Measurements from ENCODE around the gene TSPAN14. TPM values are rescaled to one million over a fixed set of nuclear protein-coding genes. Genes with fewer than 3 reads are reported as not detected.
A peak's percentile ranks its signal among the peaks of the same experiment; 100 is the strongest.

TSPAN14 gene
- total RNA-seq, 1 donor from 2014 or later = 126 TPM

DNA sequence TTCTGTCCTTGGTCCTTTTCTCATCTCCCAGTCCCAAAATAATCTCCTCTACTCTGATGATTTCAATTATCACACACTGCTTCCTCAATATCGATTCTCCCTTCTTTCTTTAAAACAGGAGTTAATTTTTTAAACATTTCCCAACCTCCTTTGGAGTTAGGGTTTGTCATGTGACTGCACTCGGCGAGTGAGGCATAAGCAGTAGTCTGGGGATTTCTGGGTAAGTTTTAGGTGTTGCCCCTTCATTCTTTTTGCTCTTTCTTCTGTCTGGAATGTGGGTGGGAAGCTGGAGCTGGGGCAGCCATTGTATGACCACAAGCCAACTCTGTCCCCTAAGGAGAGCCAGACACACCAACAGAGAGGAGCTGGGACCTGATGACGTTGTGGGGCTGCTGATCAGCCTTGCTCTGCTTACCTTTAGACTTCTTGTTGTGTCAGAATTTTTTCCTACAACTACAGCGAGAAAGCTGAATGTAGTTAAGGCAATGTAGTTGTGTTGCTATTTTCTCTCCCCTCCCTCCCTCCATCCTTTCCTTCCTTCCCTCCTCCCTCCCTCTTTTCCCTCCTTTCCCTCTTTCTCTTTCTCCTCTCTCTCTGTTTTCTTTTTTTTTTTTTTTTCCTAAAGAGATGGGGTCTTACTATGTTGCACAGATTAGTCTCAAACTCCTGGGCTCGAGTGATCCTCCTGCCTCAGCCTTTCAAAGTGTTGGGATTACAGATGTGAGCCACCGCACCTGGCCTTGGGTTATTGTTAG lies 6.5 kb upstream of the TSPAN14 start:
- TF ChIP-seq, protein P1, sequence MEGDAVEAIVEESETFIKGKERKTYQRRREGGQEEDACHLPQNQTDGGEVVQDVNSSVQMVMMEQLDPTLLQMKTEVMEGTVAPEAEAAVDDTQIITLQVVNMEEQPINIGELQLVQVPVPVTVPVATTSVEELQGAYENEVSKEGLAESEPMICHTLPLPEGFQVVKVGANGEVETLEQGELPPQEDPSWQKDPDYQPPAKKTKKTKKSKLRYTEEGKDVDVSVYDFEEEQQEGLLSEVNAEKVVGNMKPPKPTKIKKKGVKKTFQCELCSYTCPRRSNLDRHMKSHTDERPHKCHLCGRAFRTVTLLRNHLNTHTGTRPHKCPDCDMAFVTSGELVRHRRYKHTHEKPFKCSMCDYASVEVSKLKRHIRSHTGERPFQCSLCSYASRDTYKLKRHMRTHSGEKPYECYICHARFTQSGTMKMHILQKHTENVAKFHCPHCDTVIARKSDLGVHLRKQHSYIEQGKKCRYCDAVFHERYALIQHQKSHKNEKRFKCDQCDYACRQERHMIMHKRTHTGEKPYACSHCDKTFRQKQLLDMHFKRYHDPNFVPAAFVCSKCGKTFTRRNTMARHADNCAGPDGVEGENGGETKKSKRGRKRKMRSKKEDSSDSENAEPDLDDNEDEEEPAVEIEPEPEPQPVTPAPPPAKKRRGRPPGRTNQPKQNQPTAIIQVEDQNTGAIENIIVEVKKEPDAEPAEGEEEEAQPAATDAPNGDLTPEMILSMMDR (IDR thresholded peaks at IDR 0.05; ENCODE audit: unreplicated experiment) = no peak
- Mint-ChIP-seq H3K9me3 (ENCODE audit: low read depth) (no peaks in the 10 kb centered on the region), H3K4me3 (ENCODE audit: low read depth) (no peak overlapping the region), H3K27me3 (no peaks in the 10 kb centered on the region), H3K4me1 (ENCODE audit: low read depth) (peaks cover 26% of the 10 kb centered on the region), H3K27ac (no peak overlapping the region), H3K36me3 (ENCODE audit: insufficient read depth) (no peaks in the 10 kb centered on the region)
- no peak for DNase-seq (ENCODE audit: low spot score, unreplicated experiment)

DNA sequence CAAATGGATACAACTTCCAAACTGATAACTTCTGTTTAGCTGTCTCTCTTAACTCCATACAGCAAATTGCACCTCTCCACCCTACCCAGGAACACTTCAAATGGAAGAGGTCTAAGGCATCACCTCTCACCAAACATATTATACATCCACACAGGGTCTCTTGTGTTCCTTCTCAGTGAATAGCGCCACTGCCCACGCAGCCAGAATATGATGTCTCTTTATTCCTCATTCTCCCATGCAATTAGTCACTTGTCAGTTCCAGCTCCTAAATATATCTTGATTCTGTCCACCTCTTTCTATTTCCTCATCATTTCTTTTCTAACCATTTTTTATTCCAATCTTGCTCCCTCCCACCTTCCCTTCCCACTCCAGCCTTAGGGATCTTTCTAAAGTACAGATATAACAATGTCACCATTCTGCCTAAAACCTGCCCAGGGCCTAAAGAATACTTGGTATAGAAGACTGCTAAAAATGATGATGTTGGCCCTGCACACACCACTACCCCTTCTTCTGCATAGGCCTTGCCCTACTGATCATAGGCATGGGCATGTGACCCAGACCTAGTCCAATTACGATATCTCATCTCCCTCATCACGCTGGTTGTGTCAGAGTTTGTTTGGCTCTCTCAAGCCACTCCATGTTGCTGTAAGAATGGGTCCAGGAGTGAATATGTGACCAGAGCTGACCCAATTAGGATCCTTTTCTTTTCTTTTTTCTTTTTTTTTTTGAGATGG lies 5.7 kb upstream of the TSPAN14 start:
- Mint-ChIP-seq H3K9me3 (ENCODE audit: low read depth) (no peaks in the 10 kb centered on the region), H3K27ac (no peak overlapping the region), H3K27me3 (no peaks in the 10 kb centered on the region), H3K36me3 (ENCODE audit: insufficient read depth) (no peaks in the 10 kb centered on the region), H3K4me1 (ENCODE audit: low read depth) (peaks cover 28% of the 10 kb centered on the region), H3K4me3 (ENCODE audit: low read depth) (no peak overlapping the region)
- TF ChIP-seq, protein P1 (IDR thresholded peaks at IDR 0.05; ENCODE audit: unreplicated experiment) = no peak
- no peak for DNase-seq (ENCODE audit: low spot score, unreplicated experiment)

DNA sequence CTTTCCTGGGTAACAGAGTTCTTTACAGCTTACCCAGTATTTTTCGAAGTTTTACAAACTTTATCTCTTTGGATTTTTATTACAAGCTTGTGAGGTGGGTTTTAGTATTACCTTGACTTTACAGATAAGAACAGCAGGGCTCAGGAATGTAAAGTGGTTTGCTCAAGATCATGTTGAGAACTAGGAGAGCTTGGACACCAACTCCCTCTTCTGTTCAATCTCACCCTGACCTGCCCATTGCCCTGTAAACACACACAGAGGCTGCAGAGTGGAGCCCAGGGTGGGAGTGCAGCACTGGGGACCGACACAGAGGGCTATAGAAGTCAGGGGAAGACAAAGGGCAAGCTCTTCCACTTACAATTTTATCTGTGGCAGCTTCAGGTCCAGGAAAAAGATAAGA lies 4.6 kb upstream of the TSPAN14 start:
- DNase-seq (ENCODE audit: low spot score, unreplicated experiment) = no peak
- H3K27ac Mint-ChIP-seq = peak overlapping the region; percentile 51
- no peaks in the 10 kb centered on the region for H3K27me3 Mint-ChIP-seq
- TF ChIP-seq, protein P1 (IDR thresholded peaks at IDR 0.05; ENCODE audit: unreplicated experiment) = no peak
- H3K9me3 Mint-ChIP-seq (ENCODE audit: low read depth) = no peaks in the 10 kb centered on the region
- H3K4me3 Mint-ChIP-seq (ENCODE audit: low read depth) = no peak overlapping the region
- H3K4me1 Mint-ChIP-seq (ENCODE audit: low read depth) = peaks cover 23% of the 10 kb centered on the region
- H3K36me3 Mint-ChIP-seq (ENCODE audit: insufficient read depth) = no peaks in the 10 kb centered on the region

DNA sequence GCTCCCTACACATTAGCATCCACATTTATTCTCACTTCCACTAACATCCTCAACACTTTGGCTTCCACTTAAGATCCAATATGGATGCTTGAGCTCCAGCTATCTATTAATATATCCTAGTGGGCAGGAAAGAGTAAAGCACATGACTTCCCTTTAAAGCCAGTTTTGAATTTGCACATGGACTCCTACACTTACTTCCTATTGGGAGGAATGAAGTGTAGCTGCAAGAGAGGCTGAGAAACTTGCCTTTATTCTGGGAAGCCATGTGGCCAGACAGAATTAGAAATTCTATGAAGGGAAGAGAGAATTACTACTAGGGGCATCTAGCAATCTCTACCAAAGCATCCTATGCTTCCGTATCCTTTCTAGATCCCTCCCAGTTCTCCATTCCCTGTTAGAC lies 3.0 kb upstream of the TSPAN14 start:
- no peaks in the 10 kb centered on the region for H3K9me3 Mint-ChIP-seq (ENCODE audit: low read depth)
- H3K27me3 Mint-ChIP-seq = no peaks in the 10 kb centered on the region
- H3K4me3 Mint-ChIP-seq (ENCODE audit: low read depth) = no peak overlapping the region
- H3K4me1 Mint-ChIP-seq (ENCODE audit: low read depth) = peaks cover 28% of the 10 kb centered on the region
- H3K36me3 Mint-ChIP-seq (ENCODE audit: insufficient read depth) = no peaks in the 10 kb centered on the region
- TF ChIP-seq, protein P1 (IDR thresholded peaks at IDR 0.05; ENCODE audit: unreplicated experiment) = no peak
- no peak for DNase-seq (ENCODE audit: low spot score, unreplicated experiment)
- H3K27ac Mint-ChIP-seq = no peak overlapping the region

DNA sequence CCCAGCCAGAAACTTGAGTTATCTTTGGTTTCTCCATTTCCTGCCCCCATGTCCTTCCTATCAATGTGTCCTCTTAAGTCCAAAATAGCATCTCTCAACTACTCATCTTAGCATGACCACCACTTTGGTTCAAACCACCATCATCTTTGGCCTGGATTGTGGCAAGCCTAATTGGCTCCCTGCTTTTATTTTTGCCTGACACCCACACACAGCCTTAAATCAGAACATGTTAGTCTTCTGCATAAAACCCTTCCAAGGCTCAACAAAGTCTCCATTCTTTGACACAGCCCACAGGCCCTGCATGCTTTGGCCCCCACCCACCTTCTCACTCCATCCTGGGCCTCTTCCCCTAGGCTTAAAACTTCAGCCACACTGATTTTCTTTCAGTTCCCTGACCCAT lies 2.0 kb upstream of the TSPAN14 start:
- H3K27me3 Mint-ChIP-seq = no peaks in the 10 kb centered on the region
- peaks cover 24% of the 10 kb centered on the region for H3K4me1 Mint-ChIP-seq (ENCODE audit: low read depth)
- H3K4me3 Mint-ChIP-seq (ENCODE audit: low read depth) = no peak overlapping the region
- H3K9me3 Mint-ChIP-seq (ENCODE audit: low read depth) = no peaks in the 10 kb centered on the region
- no peak overlapping the region for H3K27ac Mint-ChIP-seq
- no peak for DNase-seq (ENCODE audit: low spot score, unreplicated experiment)
- TF ChIP-seq, protein P1 (IDR thresholded peaks at IDR 0.05; ENCODE audit: unreplicated experiment) = no peak
- H3K36me3 Mint-ChIP-seq (ENCODE audit: insufficient read depth) = no peaks in the 10 kb centered on the region
